Omental fat pad (tissue), 4 donors: ENCODE results near the gene ADAMTS4. TPM values are rescaled to one million over a fixed set of nuclear protein-coding genes. Genes with fewer than 3 reads are reported as not detected.

Source experiments
- ATAC-seq: fragments of 150-250 bp; one replicate; pipeline ENCODE4 v1.9.1; 2016; ENCODE audit warnings: mild to moderate bottlenecking, moderate library complexity; ENCODE audit not compliant: low FRiP score
- DNase-seq: peaks from one replicate; pipeline ENCODE4 v3.0.0-alpha.2; 2019; ENCODE audit warnings: low spot score
- total RNA-seq, 4 donors: library from RNA; depleted of rRNA; stranded (reverse); fragments of >200 nt; gene quantifications; one replicate each; pipeline ENCODE4 v1.1.0, GENCODE V29; 2016
- TF ChIP-seq, protein P1 (sequence below), 3 donors: fragments of 450-650 bp; IDR thresholded peaks; one replicate each; pipeline ENCODE4 v1.5.1; 2016 to 2017; ENCODE audit warnings: antibody characterized with exemption in 3 of 3, mild to moderate bottlenecking in 3 of 3, moderate library complexity in 2 of 3

Gene ADAMTS4
- total RNA-seq, 4 donors from 2014 or later: 38.5 to 238 (median 121) TPM

DNA sequence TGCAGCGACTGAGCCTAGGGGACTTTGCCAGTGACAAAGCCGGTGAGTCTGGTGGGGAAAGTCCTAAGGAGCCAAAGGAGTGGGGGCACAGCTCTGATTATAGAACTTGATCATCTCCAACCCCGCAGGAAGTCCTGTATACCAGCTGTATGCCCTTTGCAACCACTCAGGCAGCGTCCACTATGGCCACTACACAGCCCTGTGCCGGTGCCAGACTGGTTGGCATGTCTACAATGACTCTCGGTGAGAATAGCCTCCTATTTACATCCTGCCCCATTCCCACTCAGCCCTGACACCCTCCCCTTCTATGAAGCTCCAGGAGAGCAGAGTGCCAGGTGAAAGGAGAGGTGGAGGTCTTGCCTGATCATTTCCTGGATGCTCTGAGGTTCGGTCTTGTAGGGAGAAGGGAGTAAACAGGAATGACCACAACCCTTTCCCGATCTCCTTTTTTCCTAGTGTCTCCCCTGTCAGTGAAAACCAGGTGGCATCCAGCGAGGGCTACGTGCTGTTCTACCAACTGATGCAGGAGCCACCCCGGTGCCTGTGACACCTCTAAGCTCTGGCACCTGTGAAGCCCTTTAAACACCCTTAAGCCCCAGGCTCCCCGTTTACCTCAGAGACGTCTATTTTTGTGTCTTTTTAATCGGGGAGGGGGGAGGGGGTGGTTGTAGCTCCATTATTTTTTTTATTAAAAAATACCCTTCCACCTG, 33.8 kb downstream of the ADAMTS4 start:
- DNase-seq: no peak
- ATAC-seq: no peak
- TF ChIP-seq, protein P1, sequence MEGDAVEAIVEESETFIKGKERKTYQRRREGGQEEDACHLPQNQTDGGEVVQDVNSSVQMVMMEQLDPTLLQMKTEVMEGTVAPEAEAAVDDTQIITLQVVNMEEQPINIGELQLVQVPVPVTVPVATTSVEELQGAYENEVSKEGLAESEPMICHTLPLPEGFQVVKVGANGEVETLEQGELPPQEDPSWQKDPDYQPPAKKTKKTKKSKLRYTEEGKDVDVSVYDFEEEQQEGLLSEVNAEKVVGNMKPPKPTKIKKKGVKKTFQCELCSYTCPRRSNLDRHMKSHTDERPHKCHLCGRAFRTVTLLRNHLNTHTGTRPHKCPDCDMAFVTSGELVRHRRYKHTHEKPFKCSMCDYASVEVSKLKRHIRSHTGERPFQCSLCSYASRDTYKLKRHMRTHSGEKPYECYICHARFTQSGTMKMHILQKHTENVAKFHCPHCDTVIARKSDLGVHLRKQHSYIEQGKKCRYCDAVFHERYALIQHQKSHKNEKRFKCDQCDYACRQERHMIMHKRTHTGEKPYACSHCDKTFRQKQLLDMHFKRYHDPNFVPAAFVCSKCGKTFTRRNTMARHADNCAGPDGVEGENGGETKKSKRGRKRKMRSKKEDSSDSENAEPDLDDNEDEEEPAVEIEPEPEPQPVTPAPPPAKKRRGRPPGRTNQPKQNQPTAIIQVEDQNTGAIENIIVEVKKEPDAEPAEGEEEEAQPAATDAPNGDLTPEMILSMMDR (IDR thresholded peaks at IDR 0.05): no peak

DNA sequence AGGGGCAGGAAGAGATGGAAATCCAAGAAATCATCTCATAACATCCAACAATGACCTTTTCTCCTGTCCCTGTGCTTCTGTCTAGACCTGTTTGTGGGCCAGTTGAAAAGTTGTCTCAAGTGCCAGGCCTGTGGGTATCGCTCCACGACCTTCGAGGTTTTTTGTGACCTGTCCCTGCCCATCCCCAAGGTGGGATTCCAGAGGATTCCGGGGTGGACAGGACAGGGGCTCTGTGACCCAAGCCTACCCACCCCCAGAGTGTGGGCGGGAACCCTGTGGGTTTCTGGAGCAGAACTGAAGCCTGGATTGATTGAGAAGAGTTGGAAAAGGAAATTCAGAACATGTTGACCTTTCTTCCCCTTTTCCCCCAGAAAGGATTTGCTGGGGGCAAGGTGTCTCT, 35.1 kb downstream of the ADAMTS4 start:
- TF ChIP-seq, protein P1 (IDR thresholded peaks at IDR 0.05): no peak
- no peak for ATAC-seq
- DNase-seq: no peak

DNA sequence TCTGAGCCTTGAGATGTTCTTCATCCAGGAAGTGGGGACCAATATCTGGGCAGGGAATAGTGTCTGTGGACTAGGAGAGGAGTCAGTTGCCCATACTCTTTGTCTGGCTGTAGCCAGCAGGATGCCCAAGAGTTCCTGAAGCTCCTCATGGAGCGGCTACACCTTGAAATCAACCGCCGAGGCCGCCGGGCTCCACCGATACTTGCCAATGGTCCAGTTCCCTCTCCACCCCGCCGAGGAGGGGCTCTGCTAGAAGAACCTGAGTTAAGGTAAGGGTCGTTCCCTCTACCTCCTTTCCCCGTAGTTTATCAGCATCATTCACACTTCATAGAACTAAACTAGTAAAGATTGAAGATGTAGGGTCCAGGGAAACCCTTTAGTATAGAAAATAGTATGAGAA, 36.0 kb downstream of the ADAMTS4 start:
- DNase-seq (no peak), ATAC-seq (no peak)
- TF ChIP-seq, protein P1 (IDR thresholded peaks at IDR 0.05): no peak

DNA sequence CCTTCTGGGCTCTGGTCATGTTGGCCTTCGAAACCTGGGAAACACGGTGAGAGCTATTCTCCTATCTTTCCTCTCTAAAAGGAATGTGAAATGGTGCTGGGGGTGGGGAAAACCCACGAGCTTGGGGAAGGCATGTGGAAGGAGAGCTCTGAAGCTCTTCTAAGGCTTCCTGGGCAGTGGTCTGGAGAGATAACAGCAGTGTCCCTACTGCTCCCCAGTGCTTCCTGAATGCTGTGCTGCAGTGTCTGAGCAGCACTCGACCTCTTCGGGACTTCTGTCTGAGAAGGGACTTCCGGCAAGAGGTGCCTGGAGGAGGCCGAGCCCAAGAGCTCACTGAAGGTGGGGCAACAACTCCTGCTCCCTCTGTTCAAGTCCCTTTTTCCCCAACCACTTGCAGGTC, 36.8 kb downstream of the ADAMTS4 start:
- ATAC-seq (no peak), DNase-seq (no peak)
- TF ChIP-seq, protein P1 (IDR thresholded peaks at IDR 0.05): no peak

DNA sequence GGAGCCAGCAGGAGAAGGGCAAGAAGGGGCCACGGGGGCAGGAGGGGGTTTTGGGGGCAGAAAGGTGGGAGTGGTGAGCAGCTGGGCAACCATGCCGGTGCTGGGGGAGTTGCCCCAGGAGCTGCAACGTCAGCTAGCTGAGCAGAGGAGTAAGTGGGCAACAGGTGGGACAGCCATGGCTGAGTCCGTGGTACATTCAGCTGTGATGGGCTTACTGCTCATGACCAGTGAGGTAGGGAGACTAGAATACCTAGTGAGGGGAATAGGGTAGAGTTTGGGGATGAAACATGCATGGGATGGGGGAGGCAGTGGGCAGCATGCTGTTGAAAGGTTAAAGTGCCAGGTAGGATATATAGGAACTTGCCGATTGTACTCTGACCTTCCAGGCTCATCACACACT, 37.2 kb downstream of the ADAMTS4 start:
- ATAC-seq (no peak), DNase-seq (no peak)
- TF ChIP-seq, protein P1 (IDR thresholded peaks at IDR 0.05): no peak

DNA sequence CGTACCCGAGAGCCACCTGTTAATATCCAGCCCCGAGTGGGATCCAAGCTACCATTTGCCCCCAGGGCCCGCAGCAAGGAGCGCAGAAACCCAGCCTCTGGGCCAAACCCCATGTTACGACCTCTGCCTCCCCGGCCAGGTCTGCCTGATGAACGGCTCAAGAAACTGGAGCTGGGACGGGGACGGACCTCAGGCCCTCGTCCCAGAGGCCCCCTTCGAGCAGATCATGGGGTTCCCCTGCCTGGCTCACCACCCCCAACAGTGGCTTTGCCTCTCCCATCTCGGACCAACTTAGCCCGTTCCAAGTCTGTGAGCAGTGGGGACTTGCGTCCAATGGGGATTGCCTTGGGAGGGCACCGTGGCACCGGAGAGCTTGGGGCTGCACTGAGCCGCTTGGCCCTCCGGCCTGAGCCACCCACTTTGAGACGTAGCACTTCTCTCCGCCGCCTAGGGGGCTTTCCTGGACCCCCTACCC, 38.1 kb downstream of the ADAMTS4 start:
- no peak for ATAC-seq
- DNase-seq: no peak
- TF ChIP-seq, protein P1 (IDR thresholded peaks at IDR 0.05): no peak

DNA sequence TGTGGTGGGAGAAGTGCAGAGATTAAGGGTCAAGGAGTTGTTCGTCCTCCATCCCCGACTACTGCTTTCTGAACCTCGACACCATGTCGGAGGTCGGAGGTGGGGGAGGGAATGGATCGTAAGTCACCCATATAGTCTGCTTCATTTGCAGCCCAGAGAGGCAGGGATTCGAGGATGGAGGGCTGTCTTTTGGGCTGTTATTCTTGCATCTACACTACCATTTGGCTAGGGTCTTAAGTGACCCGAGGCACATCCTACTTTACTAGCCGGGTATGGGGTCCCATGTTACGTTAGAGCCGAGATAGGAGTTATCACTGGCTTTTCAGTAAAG, 39.0 kb downstream of the ADAMTS4 start:
- ATAC-seq (no peak), DNase-seq (no peak)
- TF ChIP-seq, protein P1 (IDR thresholded peaks at IDR 0.05): no peak
